Colon (tissue), 2 donors: ENCODE measurements around the gene RUBCNL.
"Not testable (repeated sequence)": the region's sequence is repeated elsewhere in the genome, so short reads cannot be mapped to it uniquely, and the experiment has no call there.

Experiments used
- FAIRE-seq: peaks from 2 replicates; lab custom pipeline; 2012; peaks lifted over from hg19 to GRCh38; lab: Jason Lieb, UNC
- donor health status: control.
- donor health status: control.

RUBCNL gene

GRCh38 chr13:46373623-46374022 lies 13.4 kb downstream of the RUBCNL start:
- FAIRE-seq = no peak

- FAIRE-seq = not testable (repeated sequence)
These were observed 14.1 kb downstream of the RUBCNL start for GRCh38 chr13:46372938-46373337.

GRCh38 chr13:46372071-46372470 lies 15.0 kb downstream of the RUBCNL start:
- FAIRE-seq = no peak

- no peak for FAIRE-seq
These were observed 17.4 kb downstream of the RUBCNL start for GRCh38 chr13:46369506-46370277.

GRCh38 chr13:46367617-46368327 lies 19.3 kb downstream of the RUBCNL start:
- FAIRE-seq = no peak

GRCh38 chr13:46361276-46361934 lies 25.6 kb downstream of the RUBCNL start:
- FAIRE-seq = no peak

GRCh38 chr13:46360604-46361003 lies 26.4 kb downstream of the RUBCNL start:
- FAIRE-seq = no peak

- no peak for FAIRE-seq
These were observed 27.3 kb downstream of the RUBCNL start for GRCh38 chr13:46359714-46360113.

- FAIRE-seq = no peak
These were observed 31.0 kb downstream of the RUBCNL start for GRCh38 chr13:46355901-46356590.

GRCh38 chr13:46355088-46355468 lies 32.0 kb downstream of the RUBCNL start:
- FAIRE-seq = no peak

- no peak for FAIRE-seq
These were observed 32.6 kb downstream of the RUBCNL start for GRCh38 chr13:46354156-46355087.

- FAIRE-seq = no peak
These were observed 34.2 kb downstream of the RUBCNL start for GRCh38 chr13:46352805-46353204.

GRCh38 chr13:46350003-46350402 lies 37.0 kb downstream of the RUBCNL start:
- no peak for FAIRE-seq

- no peak for FAIRE-seq
These were observed 38.1 kb downstream of the RUBCNL start for GRCh38 chr13:46348961-46349360.

GRCh38 chr13:46347277-46347676 lies 39.8 kb downstream of the RUBCNL start:
- FAIRE-seq = no peak

GRCh38 chr13:46345866-46346265 lies 41.2 kb downstream of the RUBCNL start:
- FAIRE-seq = no peak

- FAIRE-seq = no peak
These were observed 41.7 kb downstream of the RUBCNL start for GRCh38 chr13:46345398-46345797.

GRCh38 chr13:46343279-46343994 lies 43.6 kb downstream of the RUBCNL start:
- no peak for FAIRE-seq

- FAIRE-seq = no peak
These were observed 44.5 kb downstream of the RUBCNL start for GRCh38 chr13:46342538-46342937.

GRCh38 chr13:46341112-46341711 lies 45.8 kb downstream of the RUBCNL start:
- FAIRE-seq = no peak
